ENCODE data around the gene CPT1A.
A peak's percentile ranks its signal among the peaks of the same experiment; 100 is the strongest.

The CPT1A gene

GRCh38 chr11:68806931-68807844, 34.5 kb downstream of the CPT1A start:
- Histone ChIP-seq H3K9me3 (ENCODE audit: low read length) (no peaks in the 10 kb centered on the region), H3F3A (ENCODE audit: insufficient read depth, low read length) (no peaks in the 10 kb centered on the region), H3K9ac (ENCODE audit: low read length) (no peak overlapping the region), H3K4me1 (ENCODE audit: insufficient read depth, low read length, severe bottlenecking) (no peaks in the 10 kb centered on the region), H3K27ac (ENCODE audit: low read depth, low read length, poor library complexity, severe bottlenecking) (no peak overlapping the region), H3K36me3 (ENCODE audit: insufficient read depth, low read length) (peaks cover 4% of the 10 kb centered on the region; the same call in 1 of the 2 replicates), H3K27me3 (ENCODE audit: insufficient read depth, low read length) (no peaks in the 10 kb centered on the region), H2AFZ (ENCODE audit: low read length) (no peak overlapping the region), H3K79me2 (ENCODE audit: insufficient read depth, low read length) (no peaks in the 10 kb centered on the region), H3K9me2 (ENCODE audit: low read depth, low read length) (no peaks in the 10 kb centered on the region), H3K4me3 (ENCODE audit: low read depth, low read length, poor library complexity, severe bottlenecking) (no peak overlapping the region), H4K20me1 (ENCODE audit: insufficient read depth, low read length) (no peaks in the 10 kb centered on the region), H3K4me2 (ENCODE audit: low read length) (no peak overlapping the region)
- TF ChIP-seq EZH2 (IDR thresholded peaks at IDR 0.05; ENCODE audit: borderline replicate concordance, low read length) = no peak
- TF ChIP-seq CTCF (IDR thresholded peaks at IDR 0.05; ENCODE audit: low read length) = no peak

GRCh38 chr11:68804786-68805185, 36.9 kb downstream of the CPT1A start:
- Histone ChIP-seq H3K4me3 (ENCODE audit: low read depth, low read length, poor library complexity, severe bottlenecking) (no peak overlapping the region), H3K36me3 (ENCODE audit: insufficient read depth, low read length) (peaks cover 3% of the 10 kb centered on the region; the same call in 1 of the 2 replicates), H3K27ac (ENCODE audit: low read depth, low read length, poor library complexity, severe bottlenecking) (no peak overlapping the region), H3K9ac (ENCODE audit: low read length) (no peak overlapping the region), H3K79me2 (ENCODE audit: insufficient read depth, low read length) (no peaks in the 10 kb centered on the region), H3K27me3 (ENCODE audit: insufficient read depth, low read length) (no peaks in the 10 kb centered on the region), H2AFZ (ENCODE audit: low read length) (no peak overlapping the region), H3K9me2 (ENCODE audit: low read depth, low read length) (no peaks in the 10 kb centered on the region), H3K4me1 (ENCODE audit: insufficient read depth, low read length, severe bottlenecking) (no peaks in the 10 kb centered on the region), H3K9me3 (ENCODE audit: low read length) (no peaks in the 10 kb centered on the region), H3K4me2 (ENCODE audit: low read length) (no peak overlapping the region), H4K20me1 (ENCODE audit: insufficient read depth, low read length) (no peaks in the 10 kb centered on the region), H3F3A (ENCODE audit: insufficient read depth, low read length) (no peaks in the 10 kb centered on the region)
- TF ChIP-seq CTCF (IDR thresholded peaks at IDR 0.05; ENCODE audit: low read length) = peak; percentile 16; the same call in 1 of the 2 replicates
- TF ChIP-seq EZH2 (IDR thresholded peaks at IDR 0.05; ENCODE audit: borderline replicate concordance, low read length) = no peak

GRCh38 chr11:68803766-68804165, 38.0 kb downstream of the CPT1A start:
- Histone ChIP-seq H2AFZ (ENCODE audit: low read length) (no peak overlapping the region), H3K9ac (ENCODE audit: low read length) (no peak overlapping the region), H3K4me3 (ENCODE audit: low read depth, low read length, poor library complexity, severe bottlenecking) (no peak overlapping the region), H3K4me2 (ENCODE audit: low read length) (no peak overlapping the region), H3K4me1 (ENCODE audit: insufficient read depth, low read length, severe bottlenecking) (no peaks in the 10 kb centered on the region), H3K27me3 (ENCODE audit: insufficient read depth, low read length) (no peaks in the 10 kb centered on the region), H3K9me2 (ENCODE audit: low read depth, low read length) (no peaks in the 10 kb centered on the region), H3K36me3 (ENCODE audit: insufficient read depth, low read length) (peaks cover 5% of the 10 kb centered on the region; the same call in 1 of the 2 replicates), H3K9me3 (ENCODE audit: low read length) (no peaks in the 10 kb centered on the region), H3K79me2 (ENCODE audit: insufficient read depth, low read length) (no peaks in the 10 kb centered on the region), H3F3A (ENCODE audit: insufficient read depth, low read length) (no peaks in the 10 kb centered on the region), H3K27ac (ENCODE audit: low read depth, low read length, poor library complexity, severe bottlenecking) (no peak overlapping the region), H4K20me1 (ENCODE audit: insufficient read depth, low read length) (no peaks in the 10 kb centered on the region)
- TF ChIP-seq CTCF (IDR thresholded peaks at IDR 0.05; ENCODE audit: low read length) = no peak
- TF ChIP-seq EZH2 (IDR thresholded peaks at IDR 0.05; ENCODE audit: borderline replicate concordance, low read length) = no peak
